Neural progenitor cell (in vitro differentiated cells): Measurements from ENCODE around the gene EVC2. TPM values are rescaled to one million over a fixed set of nuclear protein-coding genes. Genes with fewer than 3 reads are reported as not detected.
"Not testable (repeated sequence)": the region's sequence is repeated elsewhere in the genome, so short reads cannot be mapped to it uniquely, and the experiment has no call there.

ENCODE experiments used
- DNase-seq: peaks from one replicate; pipeline ENCODE4 v3.0.0-alpha.2; 2016; ENCODE audit warnings: low spot score
- H2AFZ ChIP-seq: fragments of 200-600 bp; sonication (generic); replicated peaks from 2 replicates; pipeline ENCODE4 v1.6.1; 2016; ENCODE audit warnings: antibody characterized with exemption
- H3F3A ChIP-seq: fragments of 200-600 bp; sonication (generic); 2 replicates; pipeline ENCODE4 v1.6.1; 2016; ENCODE audit warnings: antibody characterized with exemption, low read depth
- H3K27ac ChIP-seq: fragments of 200-600 bp; sonication (generic); 2 replicates; pipeline ENCODE4 v1.5.1; 2016; ENCODE audit warnings: mild to moderate bottlenecking
- H3K27me3 ChIP-seq: fragments of 200-600 bp; sonication (generic); 2 replicates; pipeline ENCODE4 v1.6.1; 2016; ENCODE audit warnings: mild to moderate bottlenecking, moderate library complexity
- H3K36me3 ChIP-seq: fragments of 200-600 bp; sonication (generic); 2 replicates; pipeline ENCODE4 v1.5.1; 2016
- H3K4me1 ChIP-seq: fragments of 200-600 bp; sonication (generic); 2 replicates; pipeline ENCODE4 v1.6.1; 2016; ENCODE audit warnings: mixed run types
- H3K4me2 ChIP-seq: fragments of 200-600 bp; sonication (generic); 2 replicates; pipeline ENCODE4 v1.6.1; 2016
- H3K4me3 ChIP-seq: fragments of 200-600 bp; sonication (generic); 2 replicates; pipeline ENCODE4 v1.5.1; 2016
- H3K79me2 ChIP-seq: fragments of 200-600 bp; sonication (generic); 2 replicates; pipeline ENCODE4 v1.6.1; 2016; ENCODE audit warnings: low read depth
- H3K9ac ChIP-seq: fragments of 200-600 bp; sonication (generic); 2 replicates; pipeline ENCODE4 v1.6.1; 2016
- H3K9me3 ChIP-seq: fragments of 200-600 bp; sonication (generic); 2 replicates; pipeline ENCODE4 v1.5.1; 2016; ENCODE audit warnings: low read depth
- H4K20me1 ChIP-seq: fragments of 200-600 bp; sonication (generic); 2 replicates; pipeline ENCODE4 v1.6.1; 2016; ENCODE audit warnings: low read depth
- H3K27ac Mint-ChIP-seq: 3 replicates; pipeline ENCODE4 v1.8.0; 2021; ENCODE audit warnings: mixed read lengths
- H3K27me3 Mint-ChIP-seq: 2 replicates; pipeline ENCODE4 v1.8.0; 2022; ENCODE audit warnings: low read depth, mild to moderate bottlenecking, inconsistent platforms, moderate library complexity, mixed read lengths; ENCODE audit not compliant: insufficient read depth
- H3K36me3 Mint-ChIP-seq: 3 replicates; pipeline ENCODE4 v1.8.0; 2021; ENCODE audit warnings: mixed read lengths
- H3K4me1 Mint-ChIP-seq: 3 replicates; pipeline ENCODE4 v1.8.0; 2021; ENCODE audit warnings: mixed read lengths
- H3K4me3 Mint-ChIP-seq: 3 replicates; pipeline ENCODE4 v1.8.0; 2021; ENCODE audit warnings: mild to moderate bottlenecking, moderate library complexity, mixed read lengths
- H3K9me3 Mint-ChIP-seq: 3 replicates; pipeline ENCODE4 v1.8.0; 2020; ENCODE audit warnings: mixed read lengths
- CTCF ChIP-seq: fragments of 200-600 bp; sonication (generic); IDR thresholded peaks from 2 replicates; pipeline ENCODE4 v1.5.1; 2017; ENCODE audit warnings: antibody characterized with exemption, mild to moderate bottlenecking
- EZH2 ChIP-seq: fragments of 200-600 bp; sonication (generic); IDR thresholded peaks from 2 replicates; pipeline ENCODE4 v1.6.1; 2017; ENCODE audit warnings: antibody characterized with exemption, mild to moderate bottlenecking, moderate library complexity
- EZH2phosphoT487 ChIP-seq: fragments of 200-600 bp; sonication (generic); IDR thresholded peaks from 2 replicates; pipeline ENCODE4 v1.6.1; 2017; ENCODE audit warnings: antibody characterized with exemption
- total RNA-seq: library from RNA; depleted of rRNA; stranded (reverse); fragments of >200 nt; gene quantifications from 2 replicates; pipeline ENCODE4 v1.2.3, GENCODE V29; 2015; ENCODE audit warnings: low replicate concordance

The EVC2 gene
- total RNA-seq, 1 donor from 2014 or later, result 6.1 TPM

DNA sequence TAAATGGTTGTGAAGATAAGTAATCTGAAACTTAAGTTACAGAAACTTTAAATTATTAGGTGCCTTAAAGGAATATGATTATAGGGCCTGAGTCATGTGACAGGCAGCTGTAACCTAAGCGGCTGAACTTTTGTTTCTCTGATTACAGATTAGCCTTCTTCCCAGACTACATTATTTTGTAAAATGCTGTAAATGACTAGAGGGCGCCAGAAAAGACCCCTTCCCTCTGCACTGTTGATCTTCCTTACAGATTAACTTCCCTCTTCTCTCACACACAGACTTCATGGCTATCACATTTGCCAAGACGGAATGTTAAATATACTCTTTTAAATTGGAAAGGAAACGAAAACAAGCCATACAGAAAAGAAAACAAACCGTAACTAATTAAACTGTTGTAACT is 96.6 kb downstream of the EVC2 start:
- no peaks in the 10 kb centered on the region for H4K20me1 ChIP-seq
- no peak overlapping the region for H3K4me2 ChIP-seq
- H3K4me3 ChIP-seq, result no peak overlapping the region
- H3K27me3 ChIP-seq, result no peaks in the 10 kb centered on the region
- H3K4me1 ChIP-seq, result peaks cover 5% of the 10 kb centered on the region
- Mint-ChIP-seq H3K36me3 (no peaks in the 10 kb centered on the region), H3K27me3 (peaks cover 9% of the 10 kb centered on the region), H3K27ac (no peak overlapping the region), H3K9me3 (no peaks in the 10 kb centered on the region), H3K4me1 (peaks cover 8% of the 10 kb centered on the region), H3K4me3 (no peak overlapping the region)
- H3K9me3 ChIP-seq, result no peaks in the 10 kb centered on the region
- TF ChIP-seq EZH2, result no peak
- peak; percentile 17 for TF ChIP-seq CTCF
- no peaks in the 10 kb centered on the region for H3F3A ChIP-seq
- no peak for DNase-seq
- H3K9ac ChIP-seq, result no peak overlapping the region
- H2AFZ ChIP-seq, result no peak overlapping the region
- no peak overlapping the region for H3K27ac ChIP-seq
- H3K79me2 ChIP-seq, result no peaks in the 10 kb centered on the region
- no peaks in the 10 kb centered on the region for H3K36me3 ChIP-seq

GRCh38 chr4:5609306-5610007 is 98.9 kb downstream of the EVC2 start:
- H3K27ac ChIP-seq, result no peak overlapping the region

DNA sequence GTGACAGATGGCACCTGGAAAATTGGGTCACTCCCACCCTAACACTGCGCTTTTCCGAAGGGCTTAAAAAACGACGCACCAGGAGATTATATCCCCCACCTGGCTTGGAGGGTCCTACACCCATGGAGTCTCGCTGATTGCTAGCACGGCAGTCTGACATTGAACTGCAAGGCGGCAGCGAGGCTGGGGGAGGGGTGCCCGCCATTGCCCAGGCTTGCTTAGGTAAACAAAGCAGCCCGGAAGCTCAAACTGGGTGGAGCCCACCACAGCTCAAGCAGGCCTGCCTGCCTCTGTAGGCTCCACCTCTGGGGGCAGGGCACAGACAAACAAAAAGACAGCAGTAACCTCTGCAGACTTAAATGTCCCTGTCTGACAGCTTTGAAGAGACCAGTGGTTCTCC is 114.5 kb downstream of the EVC2 start:
- H3K4me1 ChIP-seq, H3K4me2 ChIP-seq, H3K27me3 Mint-ChIP-seq, DNase-seq, H3F3A ChIP-seq, H3K27me3 ChIP-seq, H4K20me1 ChIP-seq, H3K4me3 ChIP-seq, H3K79me2 ChIP-seq, H3K27ac Mint-ChIP-seq, H3K4me3 Mint-ChIP-seq, H3K9ac ChIP-seq, H3K9me3 ChIP-seq, H3K27ac ChIP-seq, H3K4me1 Mint-ChIP-seq, H3K36me3 ChIP-seq, H2AFZ ChIP-seq, H3K36me3 Mint-ChIP-seq: not testable (repeated sequence)
- peaks cover 15% of the 10 kb centered on the region for H3K9me3 Mint-ChIP-seq

More at GRCh38 chr4:5609306-5610007, 98.9 kb downstream of the EVC2 start:
- Histone ChIP-seq H3F3A (no peaks in the 10 kb centered on the region), H3K9me3 (no peaks in the 10 kb centered on the region), H2AFZ (no peak overlapping the region), H3K4me3 (no peak overlapping the region), H3K4me2 (no peak overlapping the region), H3K79me2 (no peaks in the 10 kb centered on the region), H3K4me1 (peaks cover 5% of the 10 kb centered on the region), H3K9ac (no peak overlapping the region), H3K36me3 (no peaks in the 10 kb centered on the region), H3K27me3 (no peaks in the 10 kb centered on the region), H4K20me1 (no peaks in the 10 kb centered on the region)
- Mint-ChIP-seq H3K27me3 (peaks cover 9% of the 10 kb centered on the region), H3K4me1 (peaks cover 3% of the 10 kb centered on the region), H3K36me3 (no peaks in the 10 kb centered on the region), H3K27ac (no peak overlapping the region), H3K9me3 (no peaks in the 10 kb centered on the region), H3K4me3 (no peak overlapping the region)
- no peak for DNase-seq
- TF ChIP-seq CTCF, result no peak
- TF ChIP-seq EZH2, result no peak
- no peak for TF ChIP-seq EZH2phosphoT487

- H3K79me2 ChIP-seq, result no peaks in the 10 kb centered on the region
- no peaks in the 10 kb centered on the region for H3F3A ChIP-seq
- no peaks in the 10 kb centered on the region for H3K27me3 ChIP-seq
- no peak for DNase-seq
- TF ChIP-seq EZH2phosphoT487, result no peak
- no peak for TF ChIP-seq CTCF
- TF ChIP-seq EZH2, result no peak
- Mint-ChIP-seq H3K9me3 (peaks cover 19% of the 10 kb centered on the region), H3K27me3 (peaks cover 2% of the 10 kb centered on the region), H3K36me3 (no peaks in the 10 kb centered on the region), H3K4me3 (no peak overlapping the region), H3K27ac (no peak overlapping the region), H3K4me1 (no peaks in the 10 kb centered on the region)
- H2AFZ ChIP-seq, result no peak overlapping the region
- no peak overlapping the region for H3K4me3 ChIP-seq
- H3K9ac ChIP-seq, result no peak overlapping the region
- H3K4me2 ChIP-seq, result no peak overlapping the region
- H3K27ac ChIP-seq, result no peak overlapping the region
- H3K9me3 ChIP-seq, result peaks cover 11% of the 10 kb centered on the region
- no peaks in the 10 kb centered on the region for H3K4me1 ChIP-seq
- H3K36me3 ChIP-seq, result no peaks in the 10 kb centered on the region
- H4K20me1 ChIP-seq, result no peaks in the 10 kb centered on the region
Measured at GRCh38 chr4:5592272-5592671, 116.1 kb downstream of the EVC2 start.
